HL-60/S4 (cell line): ENCODE data around the gene EPHB4.
"Not testable (repeated sequence)": the region's sequence is repeated elsewhere in the genome, so short reads cannot be mapped to it uniquely, and the experiment has no call there.

Source experiments
- in situ Hi-C: fragments of 300-500 bp; cut with MboI; formaldehyde crosslinking; loops from 2 replicates; pipeline ENCODE4 v1.14.3; 2022; ENCODE audit warnings: low sequenced_read_pairs

EPHB4 gene

GRCh38 chr7:100791881-100792666, 35.2 kb downstream of the EPHB4 start:
- in situ Hi-C loops = loop anchor here (25.0 kb wide), 1 partner anchor 270 kb away; no protein-coding TSS in a partner anchor

GRCh38 chr7:100789055-100789454, 38.3 kb downstream of the EPHB4 start:
- in situ Hi-C loops = loop anchor here (25.0 kb wide), 1 partner anchor 273 kb away; no protein-coding TSS in a partner anchor

DNA sequence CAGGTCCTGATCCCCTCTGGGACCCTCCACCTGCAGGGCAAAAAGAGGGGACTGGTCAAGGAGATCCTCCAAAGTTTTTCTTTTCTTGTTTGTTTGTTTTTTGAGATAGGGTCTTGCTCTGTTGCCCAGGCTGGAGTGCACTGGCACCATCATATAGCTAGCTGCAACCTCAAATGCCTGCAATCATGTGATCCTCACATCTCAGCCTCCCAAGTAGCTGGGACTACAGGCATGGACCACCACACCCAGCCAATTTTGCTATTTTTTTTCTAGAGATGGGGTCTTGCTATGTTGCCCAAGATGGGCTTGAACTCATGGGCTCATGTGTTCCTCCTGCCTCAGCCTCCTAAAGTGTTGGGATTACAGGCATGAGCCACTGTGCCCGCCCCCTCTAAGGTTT, 41.0 kb downstream of the EPHB4 start:
- in situ Hi-C loops = loop anchor here (25.0 kb wide), 1 partner anchor 276 kb away; no protein-coding TSS in a partner anchor

DNA sequence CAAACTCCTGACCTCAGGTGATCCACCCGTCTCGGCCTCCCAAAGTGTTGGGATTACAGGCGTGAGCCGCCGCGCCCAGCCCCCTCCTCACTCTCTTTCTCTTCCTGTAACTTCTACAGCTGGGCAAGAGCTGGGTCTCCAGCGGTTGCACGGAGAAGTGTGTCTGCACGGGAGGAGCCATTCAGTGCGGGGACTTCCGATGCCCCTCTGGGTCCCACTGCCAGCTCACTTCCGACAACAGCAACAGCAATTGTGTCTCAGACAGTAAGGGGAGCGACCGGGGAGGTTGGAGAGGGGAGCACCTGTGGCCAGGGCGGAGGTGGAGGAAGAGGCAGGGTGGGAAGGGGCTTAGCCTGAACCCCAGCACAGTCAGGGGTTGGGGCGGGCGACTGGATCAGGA, 41.4 kb downstream of the EPHB4 start:
- in situ Hi-C loops = loop anchor here (25.0 kb wide), 1 partner anchor 276 kb away; no protein-coding TSS in a partner anchor

- in situ Hi-C loops = loop anchor here (25.0 kb wide), 1 partner anchor 278 kb away; no protein-coding TSS in a partner anchor
These were observed 43.5 kb downstream of the EPHB4 start for GRCh38 chr7:100783804-100784203.

DNA sequence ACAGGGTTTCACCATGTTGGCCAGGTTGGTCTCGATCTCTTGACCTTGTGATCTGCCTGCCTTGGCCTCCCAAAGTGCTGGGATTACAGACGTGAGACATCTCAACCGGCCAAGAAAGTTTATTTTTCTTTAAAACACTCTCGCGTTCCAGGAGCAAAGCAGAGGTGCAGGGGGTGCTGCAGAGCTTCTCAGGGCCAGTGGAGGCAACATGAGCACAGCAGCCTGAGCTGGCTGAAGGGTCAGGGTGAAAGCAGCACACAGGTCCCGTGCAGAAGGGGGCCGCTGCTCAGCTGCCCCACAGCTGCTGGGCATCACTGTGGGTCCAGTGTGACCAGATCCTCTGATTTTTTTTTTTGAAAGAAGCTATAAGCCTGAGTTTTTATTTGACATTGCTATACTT, 46.1 kb downstream of the EPHB4 start:
- in situ Hi-C loops = loop anchor here (25.0 kb wide), 1 partner anchor 281 kb away; no protein-coding TSS in a partner anchor

- in situ Hi-C loops = loop anchor here (25.0 kb wide), 1 partner anchor 283 kb away; no protein-coding TSS in a partner anchor
These were observed 48.0 kb downstream of the EPHB4 start for GRCh38 chr7:100779359-100779758.

- in situ Hi-C loops = loop anchor here (25.0 kb wide), 1 partner anchor 284 kb away; no protein-coding TSS in a partner anchor
These were observed 49.2 kb downstream of the EPHB4 start for GRCh38 chr7:100778061-100778621.

- in situ Hi-C loops = no loop called here
These were observed 53.8 kb downstream of the EPHB4 start for GRCh38 chr7:100773491-100773890.

DNA sequence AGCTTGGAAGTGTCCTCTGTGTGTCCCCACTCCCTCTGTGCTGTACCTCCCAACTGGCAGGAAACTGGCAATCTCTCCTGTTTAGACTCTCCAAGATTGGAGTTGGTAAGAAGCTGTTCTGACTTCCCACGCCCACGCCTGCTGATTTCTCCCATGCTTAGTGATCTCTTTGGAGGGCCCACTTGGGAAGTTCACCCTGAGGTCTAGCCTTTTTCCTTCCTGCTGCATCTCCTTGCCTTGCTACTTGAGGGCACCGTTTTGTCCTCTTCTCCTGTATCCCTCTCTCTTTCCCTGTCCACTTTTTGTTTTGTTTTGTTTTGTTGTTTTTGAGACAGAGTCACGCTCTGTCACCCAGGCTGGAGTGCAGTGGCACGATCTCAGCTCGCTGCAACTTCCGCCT, 58.5 kb downstream of the EPHB4 start:
- in situ Hi-C loops = no loop called here

DNA sequence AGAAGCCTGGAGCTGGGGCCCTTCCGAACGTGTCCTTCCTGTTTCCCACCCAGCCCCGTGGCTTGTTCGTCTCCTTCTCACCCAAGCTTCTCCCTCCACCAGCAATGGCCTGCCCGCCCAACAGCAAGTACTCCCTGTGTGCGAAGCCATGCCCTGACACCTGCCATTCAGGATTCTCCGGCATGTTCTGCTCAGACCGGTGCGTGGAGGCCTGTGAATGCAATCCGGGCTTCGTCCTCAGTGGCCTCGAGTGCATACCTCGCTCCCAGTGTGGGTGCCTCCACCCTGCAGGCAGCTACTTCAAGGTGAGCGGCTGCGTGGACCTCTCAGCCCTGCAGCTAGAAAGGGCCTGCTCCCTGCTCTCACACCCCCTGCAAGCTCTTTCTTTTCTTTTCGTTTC, 62.1 kb downstream of the EPHB4 start:
- in situ Hi-C loops = no loop called here

DNA sequence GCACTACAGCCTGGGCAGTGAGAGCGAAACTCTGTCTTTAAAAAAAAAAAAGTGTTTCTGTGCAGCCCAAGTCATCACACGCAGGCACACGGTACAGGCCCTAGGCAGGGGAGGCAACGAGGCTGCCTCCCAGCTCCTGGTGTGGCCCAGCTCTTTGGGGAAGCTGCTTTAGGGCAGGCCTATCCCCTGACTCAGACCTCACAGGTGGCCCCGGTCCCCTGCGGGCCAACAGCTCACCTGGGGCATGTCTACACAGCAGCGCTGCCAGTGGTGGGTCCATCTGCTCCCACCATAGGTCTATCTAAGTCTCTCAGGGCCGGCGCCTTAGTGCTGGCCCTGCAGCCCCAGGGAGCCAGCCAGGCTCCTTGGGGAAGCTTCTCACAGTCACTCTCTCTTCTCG, 62.5 kb downstream of the EPHB4 start:
- in situ Hi-C loops = no loop called here

GRCh38 chr7:100763556-100764140, 63.7 kb downstream of the EPHB4 start:
- in situ Hi-C loops = no loop called here

- in situ Hi-C loops = not testable (repeated sequence)
These were observed 64.5 kb downstream of the EPHB4 start for GRCh38 chr7:100762841-100763240.

DNA sequence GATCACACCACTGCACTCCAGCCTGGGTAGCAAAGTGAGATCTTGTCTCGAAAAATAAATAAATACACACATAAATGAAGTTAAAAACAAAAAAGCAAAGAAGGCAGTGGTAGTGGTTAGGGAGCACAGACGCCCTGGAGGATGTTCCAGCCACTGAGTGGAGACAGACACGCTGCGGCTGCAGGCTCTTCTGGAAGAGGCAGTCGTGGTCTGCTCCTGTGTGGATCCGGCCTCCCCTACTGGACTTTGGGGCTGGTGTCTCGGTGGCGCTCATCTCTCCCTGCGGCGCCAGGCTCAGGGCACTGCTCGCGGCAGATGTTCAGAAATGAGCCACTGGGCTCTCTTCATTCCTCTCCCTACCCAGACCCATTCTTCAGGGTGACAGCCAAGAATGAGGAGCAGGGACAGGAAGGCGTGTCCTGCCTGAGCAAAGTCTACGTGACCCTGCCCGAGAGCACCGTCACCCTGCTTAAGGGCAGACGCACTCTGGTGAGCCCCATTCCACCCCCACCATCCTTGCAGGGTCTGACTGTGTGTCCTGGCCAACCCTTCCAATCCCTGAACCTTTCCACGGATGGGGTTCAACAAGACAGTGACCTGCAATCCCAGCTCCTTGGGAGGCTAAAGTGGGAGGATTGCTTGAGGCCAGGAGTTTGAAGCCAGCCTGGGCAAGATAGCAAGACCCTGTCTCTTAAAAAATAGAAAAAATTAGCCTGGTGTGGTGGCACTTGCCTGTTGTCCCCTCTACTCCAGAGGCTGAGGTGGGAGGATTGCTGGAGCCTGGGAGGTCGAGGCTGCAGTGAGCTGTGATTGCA, 67.8 kb downstream of the EPHB4 start:
- in situ Hi-C loops = no loop called here

GRCh38 chr7:100753750-100754149, 73.6 kb downstream of the EPHB4 start:
- in situ Hi-C loops = no loop called here

- in situ Hi-C loops = no loop called here
These were observed 74.3 kb downstream of the EPHB4 start for GRCh38 chr7:100752994-100753393.
